PC-3 (cell line): ENCODE results near the gene PEX14.

Experiments used
- CTCF ChIP-seq: fragments of 300-600 bp; sonication (generic); conservative IDR thresholded peaks from 2 replicates; pipeline ENCODE4 v1.5.1; 2017; ENCODE audit warnings: antibody characterized with exemption, low read depth, mild to moderate bottlenecking, low read length
- EZH2 ChIP-seq: fragments of 300-600 bp; sonication (generic); IDR thresholded peaks from one replicate; pipeline ENCODE4 v1.6.1; 2017; ENCODE audit warnings: antibody characterized with exemption, mild to moderate bottlenecking, low read length; ENCODE audit not compliant: unreplicated experiment

DNA sequence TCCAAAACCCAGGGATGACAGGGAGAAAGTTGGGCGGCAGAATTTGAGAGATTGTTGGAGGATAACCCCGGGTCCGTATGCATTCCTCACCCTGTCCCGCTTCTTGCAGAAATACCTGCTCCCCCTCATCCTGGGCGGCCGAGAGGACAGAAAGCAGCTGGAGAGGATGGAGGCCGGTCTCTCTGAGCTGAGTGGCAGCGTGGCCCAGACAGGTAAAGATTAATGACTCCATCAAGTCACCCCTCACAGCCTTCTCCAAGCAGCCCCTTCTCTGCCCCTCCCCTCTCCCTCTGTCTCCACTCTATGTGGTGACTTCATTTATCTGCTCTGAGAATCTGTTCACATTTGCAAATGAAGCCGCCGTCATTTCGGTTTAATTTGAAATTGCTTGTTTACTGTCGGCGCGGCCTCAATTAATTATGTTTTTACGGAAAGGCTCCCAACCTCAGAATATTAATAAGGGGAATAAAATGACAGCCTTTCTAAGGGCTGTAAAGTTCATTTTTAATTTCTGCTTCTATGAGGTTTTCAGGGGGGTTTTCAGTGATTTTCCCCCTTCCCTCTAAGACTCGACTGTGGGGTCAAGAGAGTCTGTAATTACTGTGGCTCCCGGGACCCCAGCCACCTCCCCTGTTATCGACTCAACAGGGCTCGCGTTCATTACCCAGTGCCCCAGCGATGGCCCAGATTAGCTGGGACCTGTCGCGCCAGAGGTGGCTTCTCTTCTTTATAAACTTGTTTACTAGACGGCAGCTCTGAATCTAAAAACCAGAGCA lies 148.3 kb downstream of the PEX14 start:
- no peak for TF ChIP-seq CTCF
- no peak for TF ChIP-seq EZH2
